22Rv1 (cell line): ENCODE data around the gene CENPL.

ENCODE experiments used
- ZFX ChIP-seq: fragments of 450-650 bp; IDR thresholded peaks from 2 replicates; pipeline ENCODE4 v1.6.1; 2017; ENCODE audit warnings: antibody characterized with exemption, borderline replicate concordance
- TF ChIP-seq, protein P1 (sequence below): fragments of 450-650 bp; IDR thresholded peaks from 2 replicates; pipeline ENCODE4 v1.5.1; 2017; ENCODE audit warnings: mild to moderate bottlenecking

DNA sequence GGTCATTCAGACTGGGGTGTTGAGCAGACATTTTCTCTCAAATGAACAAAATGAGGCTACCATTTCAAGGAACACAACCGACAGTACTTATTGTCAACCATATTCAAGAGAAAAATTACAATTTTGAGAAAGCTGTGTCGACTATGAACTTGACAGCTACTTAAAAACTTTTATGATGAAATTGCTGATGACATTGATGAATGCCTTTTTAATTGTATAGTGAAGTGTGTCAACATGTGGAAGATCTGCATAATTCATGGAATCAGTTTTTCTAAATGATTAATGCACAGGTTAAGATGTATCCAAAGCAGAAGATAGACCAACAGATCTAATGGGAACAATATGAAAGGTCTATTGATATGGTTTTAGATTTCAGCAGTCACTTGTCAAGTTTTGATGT, 34.8 kb downstream of the CENPL start:
- TF ChIP-seq, protein P1, sequence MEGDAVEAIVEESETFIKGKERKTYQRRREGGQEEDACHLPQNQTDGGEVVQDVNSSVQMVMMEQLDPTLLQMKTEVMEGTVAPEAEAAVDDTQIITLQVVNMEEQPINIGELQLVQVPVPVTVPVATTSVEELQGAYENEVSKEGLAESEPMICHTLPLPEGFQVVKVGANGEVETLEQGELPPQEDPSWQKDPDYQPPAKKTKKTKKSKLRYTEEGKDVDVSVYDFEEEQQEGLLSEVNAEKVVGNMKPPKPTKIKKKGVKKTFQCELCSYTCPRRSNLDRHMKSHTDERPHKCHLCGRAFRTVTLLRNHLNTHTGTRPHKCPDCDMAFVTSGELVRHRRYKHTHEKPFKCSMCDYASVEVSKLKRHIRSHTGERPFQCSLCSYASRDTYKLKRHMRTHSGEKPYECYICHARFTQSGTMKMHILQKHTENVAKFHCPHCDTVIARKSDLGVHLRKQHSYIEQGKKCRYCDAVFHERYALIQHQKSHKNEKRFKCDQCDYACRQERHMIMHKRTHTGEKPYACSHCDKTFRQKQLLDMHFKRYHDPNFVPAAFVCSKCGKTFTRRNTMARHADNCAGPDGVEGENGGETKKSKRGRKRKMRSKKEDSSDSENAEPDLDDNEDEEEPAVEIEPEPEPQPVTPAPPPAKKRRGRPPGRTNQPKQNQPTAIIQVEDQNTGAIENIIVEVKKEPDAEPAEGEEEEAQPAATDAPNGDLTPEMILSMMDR: no peak
- TF ChIP-seq ZFX: no peak
